GM13976 (cell line): ENCODE data around the gene PDE9A.
"Not testable (repeated sequence)": the region's sequence is repeated elsewhere in the genome, so short reads cannot be mapped to it uniquely, and the experiment has no call there.

ENCODE experiments used
- DNase-seq: peaks from one replicate; pipeline ENCODE4 v3.0.0; 2012; ENCODE audit warnings: low spot score
- in situ Hi-C: fragments of 300-500 bp; cut with MboI; formaldehyde crosslinking; loops from one replicate; pipeline ENCODE4 v1.12.0; 2022; ENCODE audit warnings: low sequenced_read_pairs, mixed read lengths, inconsistent platforms; ENCODE audit not compliant: unreplicated experiment
- TF ChIP-seq, protein P1 (sequence below): IDR thresholded peaks from 2 replicates; pipeline ENCODE4 v1.5.1; 2012; ENCODE audit warnings: borderline replicate concordance, mild to moderate bottlenecking; ENCODE audit not compliant: insufficient read depth; ENCODE audit errors: extremely low read depth, missing control alignments, control extremely low read depth

PDE9A gene

DNA sequence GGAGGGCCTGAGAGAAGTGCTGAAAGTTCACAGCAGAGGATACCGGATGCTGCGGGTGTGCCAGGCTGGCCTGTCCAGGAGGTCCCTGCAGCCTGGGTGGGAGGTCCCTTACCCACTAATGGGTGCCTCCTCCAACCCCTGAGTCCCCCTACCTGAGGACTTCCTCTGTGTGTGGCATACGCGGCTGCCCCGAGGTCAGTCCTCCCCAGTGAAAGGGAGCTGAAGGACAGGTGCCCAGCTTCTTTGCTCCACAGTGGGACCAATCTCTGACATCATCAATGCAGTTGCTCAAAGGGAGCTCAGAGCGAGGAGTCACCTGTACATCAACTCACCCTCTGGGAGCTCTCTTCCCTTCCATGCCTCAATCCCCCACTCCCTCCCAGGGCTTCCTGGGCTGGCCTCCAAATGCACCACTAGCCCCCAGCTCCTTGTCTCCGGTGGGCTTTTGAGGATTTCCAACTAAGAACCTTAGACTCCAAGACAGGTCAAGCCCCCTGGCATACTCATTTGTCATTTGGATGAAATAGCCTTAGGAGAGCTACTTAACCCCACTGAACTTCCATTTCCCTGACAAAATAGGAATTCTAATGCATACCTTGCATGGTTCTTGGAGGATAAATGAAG lies 53.9 kb downstream of the PDE9A start:
- TF ChIP-seq, protein P1, sequence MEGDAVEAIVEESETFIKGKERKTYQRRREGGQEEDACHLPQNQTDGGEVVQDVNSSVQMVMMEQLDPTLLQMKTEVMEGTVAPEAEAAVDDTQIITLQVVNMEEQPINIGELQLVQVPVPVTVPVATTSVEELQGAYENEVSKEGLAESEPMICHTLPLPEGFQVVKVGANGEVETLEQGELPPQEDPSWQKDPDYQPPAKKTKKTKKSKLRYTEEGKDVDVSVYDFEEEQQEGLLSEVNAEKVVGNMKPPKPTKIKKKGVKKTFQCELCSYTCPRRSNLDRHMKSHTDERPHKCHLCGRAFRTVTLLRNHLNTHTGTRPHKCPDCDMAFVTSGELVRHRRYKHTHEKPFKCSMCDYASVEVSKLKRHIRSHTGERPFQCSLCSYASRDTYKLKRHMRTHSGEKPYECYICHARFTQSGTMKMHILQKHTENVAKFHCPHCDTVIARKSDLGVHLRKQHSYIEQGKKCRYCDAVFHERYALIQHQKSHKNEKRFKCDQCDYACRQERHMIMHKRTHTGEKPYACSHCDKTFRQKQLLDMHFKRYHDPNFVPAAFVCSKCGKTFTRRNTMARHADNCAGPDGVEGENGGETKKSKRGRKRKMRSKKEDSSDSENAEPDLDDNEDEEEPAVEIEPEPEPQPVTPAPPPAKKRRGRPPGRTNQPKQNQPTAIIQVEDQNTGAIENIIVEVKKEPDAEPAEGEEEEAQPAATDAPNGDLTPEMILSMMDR = no peak
- in situ Hi-C loops = no loop called here

DNA sequence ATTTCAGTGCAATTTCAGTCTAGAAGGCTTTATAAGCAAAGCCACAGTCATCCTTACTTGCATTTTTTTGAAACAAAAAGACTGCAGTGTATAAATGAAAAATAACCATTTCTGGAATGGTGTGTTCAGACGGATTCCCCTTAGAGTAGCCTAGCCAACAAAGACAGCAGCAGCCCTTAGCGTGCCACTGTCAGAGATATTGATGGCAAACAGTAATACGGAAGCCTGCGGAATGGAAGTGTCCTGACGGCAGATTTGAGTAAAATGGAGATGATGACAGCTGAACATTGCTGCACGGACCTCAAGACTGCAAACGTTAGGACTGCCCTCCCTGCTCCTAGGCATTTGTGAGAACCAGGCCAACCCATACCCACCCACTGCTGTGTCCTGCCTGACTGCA lies 54.7 kb downstream of the PDE9A start:
- in situ Hi-C loops = no loop called here
- DNase-seq = peak; percentile 12
- TF ChIP-seq, protein P1 = no peak

More for the DNA sequence above, 53.9 kb downstream of the PDE9A start:
- no peak for DNase-seq

DNA sequence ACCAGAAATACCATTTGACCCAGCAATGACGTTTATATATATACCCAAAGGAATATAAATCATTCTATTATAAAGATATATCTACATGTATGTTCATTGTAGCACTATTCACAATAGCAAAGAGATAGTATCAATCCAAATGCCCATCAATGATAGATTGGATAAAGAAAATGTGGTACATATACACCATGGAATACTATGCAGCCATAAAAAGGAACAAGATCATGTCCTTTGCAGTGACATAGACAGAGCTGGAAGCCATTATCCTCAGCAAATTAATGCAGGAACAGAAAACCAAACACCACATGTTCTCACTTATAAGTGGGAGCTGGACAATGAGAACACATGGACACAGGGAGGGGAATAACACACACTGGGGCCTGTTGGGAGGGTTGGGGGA lies 55.5 kb downstream of the PDE9A start:
- DNase-seq, in situ Hi-C loops: not testable (repeated sequence)

DNA sequence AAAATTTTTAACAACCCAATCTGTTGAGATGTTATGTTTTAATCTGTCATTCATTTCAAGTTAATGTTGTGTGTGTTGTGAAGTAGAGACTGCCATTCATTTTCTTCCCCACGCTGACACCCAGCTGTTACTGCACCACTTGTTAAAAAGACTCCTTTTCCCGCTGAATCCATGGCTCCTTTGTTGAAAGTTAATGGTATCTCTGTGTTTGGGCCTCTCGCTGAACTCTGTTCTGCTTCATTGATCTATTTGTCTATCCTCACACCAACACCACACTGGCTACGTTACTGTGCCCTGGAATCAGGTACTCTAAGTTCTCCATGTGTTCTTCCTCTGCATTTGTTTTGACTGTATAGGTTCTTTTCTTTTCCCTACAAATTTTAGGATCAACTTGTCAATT lies 58.2 kb downstream of the PDE9A start:
- DNase-seq = no peak
- TF ChIP-seq, protein P1 = no peak
- in situ Hi-C loops = no loop called here

DNA sequence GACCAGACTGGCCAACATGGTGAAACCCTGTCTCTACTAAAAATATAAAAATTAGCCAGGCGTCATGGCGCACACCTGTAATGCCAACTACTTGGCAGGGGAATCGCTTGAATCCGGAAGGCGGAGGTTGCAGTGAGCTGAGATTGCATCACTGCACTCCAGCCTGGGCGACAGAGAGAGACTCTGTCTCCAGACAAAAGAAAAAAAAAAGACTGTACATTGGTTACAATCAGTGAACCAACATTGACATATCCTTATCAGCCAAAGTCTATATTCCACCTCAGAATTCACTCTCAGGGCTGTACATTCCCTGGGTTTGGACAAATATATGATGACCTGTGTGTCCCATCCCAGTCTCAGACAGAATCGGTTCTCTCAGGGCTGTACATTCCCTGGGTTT lies 62.0 kb downstream of the PDE9A start:
- in situ Hi-C loops, DNase-seq: not testable (repeated sequence)

DNA sequence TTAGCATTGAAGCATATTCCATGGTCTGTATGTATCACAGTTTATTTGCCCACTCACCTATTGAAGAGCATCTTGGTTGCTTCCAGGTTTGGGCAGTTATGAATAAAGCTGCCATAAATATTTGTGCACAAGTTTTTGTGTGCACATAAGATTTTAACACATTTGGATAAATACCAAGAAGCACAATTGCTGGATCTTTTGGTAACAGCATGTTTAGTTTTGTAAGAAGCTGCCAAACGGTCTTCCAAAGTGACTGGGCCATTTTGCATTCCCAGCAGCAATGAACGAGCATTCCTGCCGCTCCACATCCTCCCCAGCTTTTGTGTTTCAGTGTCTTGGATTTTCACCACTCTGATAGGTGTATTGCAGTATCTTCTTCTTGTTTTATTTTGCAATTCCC lies 62.7 kb downstream of the PDE9A start:
- no peak for DNase-seq
- TF ChIP-seq, protein P1 = no peak
- in situ Hi-C loops = no loop called here

DNA sequence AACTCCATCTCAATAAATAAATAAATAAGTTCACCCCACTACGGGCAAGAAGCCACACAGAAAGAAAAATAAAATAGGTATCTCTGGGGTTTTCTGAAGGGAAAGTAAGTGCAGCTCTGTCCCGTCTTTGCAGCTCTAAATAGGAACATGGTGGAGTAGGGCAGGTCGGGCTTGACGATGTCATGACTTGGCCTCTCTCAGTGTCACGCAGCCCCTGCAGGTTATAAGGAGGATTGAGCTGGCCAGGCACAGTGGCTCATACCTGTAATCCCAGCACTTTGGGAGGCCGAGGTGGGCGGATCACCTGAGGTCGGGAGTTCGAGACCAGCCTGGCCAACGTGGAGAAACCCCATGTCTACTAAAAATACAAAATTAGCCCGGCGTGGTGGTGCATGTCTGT lies 67.1 kb downstream of the PDE9A start:
- in situ Hi-C loops = not testable (repeated sequence)

DNA sequence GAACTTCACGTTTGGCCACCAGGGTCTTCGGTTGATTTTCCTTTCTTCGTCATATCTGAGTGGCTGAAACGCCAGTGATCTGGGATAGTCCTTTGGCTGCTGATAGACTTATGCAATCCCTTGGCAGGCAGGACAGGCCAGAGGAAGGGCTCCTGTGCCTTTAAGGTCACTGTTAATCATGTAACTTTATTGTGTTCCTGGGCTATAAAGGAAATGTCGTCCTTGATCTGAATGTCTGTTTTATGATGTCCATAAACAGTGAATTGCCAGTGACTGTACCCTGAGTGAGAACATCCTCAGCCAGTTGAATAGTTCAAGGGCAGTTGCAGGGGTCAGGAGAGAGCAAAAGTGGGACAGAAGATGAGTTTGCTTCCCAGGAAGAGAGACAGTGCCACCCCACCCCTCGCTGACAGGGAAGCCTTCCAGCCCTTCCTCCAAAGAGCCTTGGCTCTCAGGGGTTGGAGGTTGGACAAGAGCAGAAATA lies 68.0 kb downstream of the PDE9A start:
- in situ Hi-C loops = no loop called here
- DNase-seq = no peak
- TF ChIP-seq, protein P1 = no peak

More for the DNA sequence above, 67.1 kb downstream of the PDE9A start:
- not testable (repeated sequence) for DNase-seq

DNA sequence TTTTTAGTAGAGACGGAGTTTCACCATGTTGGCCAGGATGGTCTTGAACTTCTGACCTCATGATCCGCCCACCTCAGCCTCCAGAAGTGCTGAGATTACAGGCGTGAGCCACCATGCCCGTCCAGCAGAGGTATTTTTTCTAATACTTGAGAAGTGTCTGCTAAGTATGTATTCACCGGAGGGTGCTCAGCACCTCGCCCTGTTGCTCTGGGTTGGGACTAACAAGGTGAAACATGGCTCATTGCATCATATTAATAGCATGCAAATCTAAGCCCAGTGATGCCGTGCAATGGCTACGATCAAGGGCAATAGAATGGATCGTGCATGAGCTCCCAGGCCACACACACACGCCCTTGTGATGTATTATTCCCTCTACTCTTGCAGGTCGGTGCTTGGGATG lies 68.7 kb downstream of the PDE9A start:
- in situ Hi-C loops = no loop called here
- TF ChIP-seq, protein P1 = no peak
- DNase-seq = no peak
